ENCODE measurements around the gene CLIC3.
A peak's percentile ranks its signal among the peaks of the same experiment; 100 is the strongest.

DNA sequence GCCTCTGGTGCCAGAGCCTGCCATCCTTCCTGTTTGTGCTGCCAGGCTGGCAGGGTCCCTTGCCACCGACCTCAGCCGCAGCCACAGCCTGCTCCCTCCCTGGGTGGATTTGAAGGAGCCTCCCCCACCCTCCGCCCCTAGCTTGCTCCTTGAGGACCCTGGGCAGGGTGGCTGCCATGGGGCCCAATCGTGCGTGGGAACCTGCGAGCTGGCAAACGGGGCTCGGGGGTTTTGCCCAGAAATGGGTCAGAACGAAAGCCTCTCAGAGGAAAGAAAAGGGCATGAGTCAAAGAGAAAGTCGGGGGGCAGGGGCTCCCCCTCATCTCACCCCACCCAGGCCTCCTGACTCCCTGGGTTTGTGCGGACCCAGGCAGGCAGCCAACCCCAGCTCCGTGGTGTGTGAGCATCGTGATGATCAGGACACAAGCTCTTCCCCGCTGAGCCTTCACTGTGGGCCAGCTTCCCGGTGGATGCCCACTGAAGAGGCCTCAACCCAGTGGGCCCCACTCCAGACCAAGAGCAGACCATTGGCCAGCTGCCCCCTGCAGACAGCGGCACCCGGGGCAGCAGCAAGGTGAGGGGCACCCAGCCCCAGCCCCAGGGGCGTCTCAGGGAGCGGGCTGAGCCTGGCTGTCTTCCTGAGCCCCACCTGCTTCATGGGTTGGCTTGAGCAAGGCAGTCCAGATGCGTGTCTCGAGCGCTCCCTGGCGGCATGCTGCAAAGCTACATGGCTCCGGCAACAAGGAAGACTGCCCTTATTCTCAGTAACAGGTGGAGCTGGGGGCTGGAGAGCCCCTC lies 38.5 kb upstream of the CLIC3 start:
- TF ChIP-seq, protein P1, sequence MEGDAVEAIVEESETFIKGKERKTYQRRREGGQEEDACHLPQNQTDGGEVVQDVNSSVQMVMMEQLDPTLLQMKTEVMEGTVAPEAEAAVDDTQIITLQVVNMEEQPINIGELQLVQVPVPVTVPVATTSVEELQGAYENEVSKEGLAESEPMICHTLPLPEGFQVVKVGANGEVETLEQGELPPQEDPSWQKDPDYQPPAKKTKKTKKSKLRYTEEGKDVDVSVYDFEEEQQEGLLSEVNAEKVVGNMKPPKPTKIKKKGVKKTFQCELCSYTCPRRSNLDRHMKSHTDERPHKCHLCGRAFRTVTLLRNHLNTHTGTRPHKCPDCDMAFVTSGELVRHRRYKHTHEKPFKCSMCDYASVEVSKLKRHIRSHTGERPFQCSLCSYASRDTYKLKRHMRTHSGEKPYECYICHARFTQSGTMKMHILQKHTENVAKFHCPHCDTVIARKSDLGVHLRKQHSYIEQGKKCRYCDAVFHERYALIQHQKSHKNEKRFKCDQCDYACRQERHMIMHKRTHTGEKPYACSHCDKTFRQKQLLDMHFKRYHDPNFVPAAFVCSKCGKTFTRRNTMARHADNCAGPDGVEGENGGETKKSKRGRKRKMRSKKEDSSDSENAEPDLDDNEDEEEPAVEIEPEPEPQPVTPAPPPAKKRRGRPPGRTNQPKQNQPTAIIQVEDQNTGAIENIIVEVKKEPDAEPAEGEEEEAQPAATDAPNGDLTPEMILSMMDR (IDR thresholded peaks at IDR 0.05): peak; percentile 85 to 96 (median 92)
- no peak for TF ChIP-seq POLR2A (IDR thresholded peaks at IDR 0.05)

All from Peyer's patch (tissue), 4 donors.